HG03135 (cell line): ENCODE results near the gene COQ8B.
A peak's percentile ranks its signal among the peaks of the same experiment; 100 is the strongest.
"Not testable (repeated sequence)": the region's sequence is repeated elsewhere in the genome, so short reads cannot be mapped to it uniquely, and the experiment has no call there.

Experiments
- ATAC-seq: cut with Tn5 transposase; IDR thresholded peaks from one replicate; pipeline ENCODE4 v1.9.1; 2021; ENCODE audit warnings: mild to moderate bottlenecking, moderate library complexity; ENCODE audit not compliant: unreplicated experiment

Gene COQ8B

GRCh38 chr19:40716482-40717324, at the start of gene COQ8B, which contains the start of gene ITPKC:
COQ8B (minus strand) TSS chr19:40716886; CDS start chr19:40714632, 2,254 bp downstream.
ITPKC (plus strand) TSS chr19:40717112; CDS start chr19:40717136, 24 bp downstream.
- peak; percentile 75 for ATAC-seq

- not testable (repeated sequence) for ATAC-seq
Measured at GRCh38 chr19:40766385-40766784, 49.7 kb upstream of the COQ8B start.

- ATAC-seq: no peak
Measured at GRCh38 chr19:40763963-40764362, 47.3 kb upstream of the COQ8B start.

GRCh38 chr19:40763526-40763925, 46.8 kb upstream of the COQ8B start:
- ATAC-seq: no peak

GRCh38 chr19:40762754-40763470, 46.2 kb upstream of the COQ8B start:
- ATAC-seq: no peak

- ATAC-seq: no peak
Measured at GRCh38 chr19:40759352-40759751, 42.7 kb upstream of the COQ8B start.

GRCh38 chr19:40758491-40758890, 41.8 kb upstream of the COQ8B start:
- ATAC-seq: no peak

GRCh38 chr19:40756502-40757110, 39.9 kb upstream of the COQ8B start:
- no peak for ATAC-seq

GRCh38 chr19:40755791-40756190, 39.1 kb upstream of the COQ8B start:
- ATAC-seq: no peak

GRCh38 chr19:40755248-40755624, 38.5 kb upstream of the COQ8B start:
- no peak for ATAC-seq

GRCh38 chr19:40754611-40755247, 38.0 kb upstream of the COQ8B start:
- ATAC-seq: no peak

GRCh38 chr19:40752257-40752781, 35.6 kb upstream of the COQ8B start:
- no peak for ATAC-seq

GRCh38 chr19:40750874-40751537, 34.3 kb upstream of the COQ8B start, which contains the start of gene SNRPA:
SNRPA (plus strand) TSS chr19:40751203; CDS start chr19:40751409, 206 bp downstream.
- ATAC-seq: peak; percentile 58

GRCh38 chr19:40750058-40750873, 33.6 kb upstream of the COQ8B start, which contains the start of gene ACTMAP:
ACTMAP (minus strand) TSS chr19:40750477; CDS start chr19:40749803, 674 bp downstream.
- peak; percentile 84 for ATAC-seq

GRCh38 chr19:40747536-40747935, 30.9 kb upstream of the COQ8B start:
- no peak for ATAC-seq

GRCh38 chr19:40745402-40745780, 28.7 kb upstream of the COQ8B start:
- ATAC-seq: no peak

- no peak for ATAC-seq
Measured at GRCh38 chr19:40744554-40745401, 28.1 kb upstream of the COQ8B start.

GRCh38 chr19:40743926-40744325, 27.2 kb upstream of the COQ8B start:
- no peak for ATAC-seq
